Measurements from ENCODE around the gene FOXL3.

DNA sequence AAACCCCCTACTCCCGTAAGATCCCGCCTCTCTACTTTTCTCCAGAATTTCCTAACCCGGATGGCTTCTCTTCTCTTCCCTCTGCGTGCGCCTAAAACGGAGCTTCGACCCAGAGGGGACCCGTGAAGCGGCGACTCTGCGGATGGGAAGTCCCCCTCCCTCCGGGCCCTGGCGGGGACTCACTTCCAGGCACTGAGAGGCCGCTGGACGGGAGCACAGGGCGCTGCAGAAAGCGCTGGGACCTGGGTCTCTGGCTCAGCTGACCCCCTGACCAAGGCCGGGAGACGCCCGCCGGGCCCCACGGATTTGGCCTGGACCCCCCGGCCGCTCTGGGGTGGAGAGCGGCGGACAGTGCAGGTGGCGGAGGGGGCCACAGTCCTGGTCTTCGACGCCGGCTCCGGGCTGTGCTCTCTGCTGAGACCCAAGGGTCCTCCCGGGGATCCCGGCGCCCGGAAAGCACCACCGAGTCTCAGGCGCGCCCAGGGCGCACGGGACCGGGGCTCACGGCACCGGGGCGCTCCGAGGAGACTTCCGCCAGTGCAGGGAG is 688 bp upstream of the FOXL3 start:
- TF ChIP-seq, protein P1, sequence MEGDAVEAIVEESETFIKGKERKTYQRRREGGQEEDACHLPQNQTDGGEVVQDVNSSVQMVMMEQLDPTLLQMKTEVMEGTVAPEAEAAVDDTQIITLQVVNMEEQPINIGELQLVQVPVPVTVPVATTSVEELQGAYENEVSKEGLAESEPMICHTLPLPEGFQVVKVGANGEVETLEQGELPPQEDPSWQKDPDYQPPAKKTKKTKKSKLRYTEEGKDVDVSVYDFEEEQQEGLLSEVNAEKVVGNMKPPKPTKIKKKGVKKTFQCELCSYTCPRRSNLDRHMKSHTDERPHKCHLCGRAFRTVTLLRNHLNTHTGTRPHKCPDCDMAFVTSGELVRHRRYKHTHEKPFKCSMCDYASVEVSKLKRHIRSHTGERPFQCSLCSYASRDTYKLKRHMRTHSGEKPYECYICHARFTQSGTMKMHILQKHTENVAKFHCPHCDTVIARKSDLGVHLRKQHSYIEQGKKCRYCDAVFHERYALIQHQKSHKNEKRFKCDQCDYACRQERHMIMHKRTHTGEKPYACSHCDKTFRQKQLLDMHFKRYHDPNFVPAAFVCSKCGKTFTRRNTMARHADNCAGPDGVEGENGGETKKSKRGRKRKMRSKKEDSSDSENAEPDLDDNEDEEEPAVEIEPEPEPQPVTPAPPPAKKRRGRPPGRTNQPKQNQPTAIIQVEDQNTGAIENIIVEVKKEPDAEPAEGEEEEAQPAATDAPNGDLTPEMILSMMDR (IDR thresholded peaks at IDR 0.05): no peak
- TF ChIP-seq POLR2A (IDR thresholded peaks at IDR 0.05): no peak

Measured in breast epithelium (tissue), 3 donors.